ENCODE results near the gene PPM1M. TPM values are rescaled to one million over a fixed set of nuclear protein-coding genes. Genes with fewer than 3 reads are reported as not detected.

PPM1M gene
- total RNA-seq, 1 experiment from 2014 or later = 16.2 TPM

DNA sequence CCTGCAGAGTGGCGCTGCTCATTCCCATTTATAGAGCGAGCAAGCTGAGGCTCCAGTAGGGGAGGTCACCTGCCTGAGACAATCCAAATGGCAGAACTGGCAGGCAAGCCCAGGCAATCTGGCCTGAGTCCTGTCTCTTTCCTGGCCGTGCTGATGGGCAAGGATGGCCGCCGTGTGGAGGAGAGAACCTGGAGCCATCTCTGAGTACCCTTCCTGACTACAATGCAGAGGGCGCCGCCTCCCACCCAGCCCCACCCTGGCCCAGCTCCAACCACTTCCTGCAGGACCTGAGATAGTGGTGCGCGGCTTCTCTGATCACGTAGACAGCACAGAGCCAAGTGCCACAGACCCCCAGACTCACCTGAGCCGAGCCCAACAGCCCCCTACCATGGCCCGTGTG is 27.1 kb upstream of the PPM1M start:
- Histone ChIP-seq H4K20me1 (ENCODE audit: insufficient read depth) (no peaks in the 10 kb centered on the region), H3K36me3 (ENCODE audit: low read depth) (peaks cover 10% of the 10 kb centered on the region; the same call in 1 of the 2 replicates), H3K4me3 (peak overlapping the region; percentile 43), H3K4me2 (peak overlapping the region; percentile 69), H3F3A (ENCODE audit: insufficient read depth, low read depth) (peaks cover 43% of the 10 kb centered on the region), H3K9me2 (ENCODE audit: insufficient read depth) (no peaks in the 10 kb centered on the region), H3K27ac (peak overlapping the region; percentile 97), H2AFZ (no peak overlapping the region), H3K4me1 (replicated peaks; ENCODE audit: insufficient read depth) (peaks cover 66% of the 10 kb centered on the region), H3K27me3 (ENCODE audit: insufficient read depth, low read depth) (no peaks in the 10 kb centered on the region), H3K79me2 (ENCODE audit: low read depth) (no peaks in the 10 kb centered on the region; the same call in 1 of the 2 replicates), H3K9me3 (ENCODE audit: insufficient read depth, low read depth) (no peaks in the 10 kb centered on the region)
- ChIA-PET CTCF (interaction anchor here (0.9 to 1.5 kb wide), 4 partner anchors 63 to 222 kb away, joined by 3 to 16 read pairs (median 4); no protein-coding TSS in a partner anchor), POLR2A (ENCODE audit: unreplicated experiment) (interaction anchor here (0.6 to 0.7 kb wide), 3 partner anchors 180 to 480 kb away, joined by 3 to 9 read pairs (median 3); partner anchors contain the start of gene RRP9)
- TF ChIP-seq, protein P1, sequence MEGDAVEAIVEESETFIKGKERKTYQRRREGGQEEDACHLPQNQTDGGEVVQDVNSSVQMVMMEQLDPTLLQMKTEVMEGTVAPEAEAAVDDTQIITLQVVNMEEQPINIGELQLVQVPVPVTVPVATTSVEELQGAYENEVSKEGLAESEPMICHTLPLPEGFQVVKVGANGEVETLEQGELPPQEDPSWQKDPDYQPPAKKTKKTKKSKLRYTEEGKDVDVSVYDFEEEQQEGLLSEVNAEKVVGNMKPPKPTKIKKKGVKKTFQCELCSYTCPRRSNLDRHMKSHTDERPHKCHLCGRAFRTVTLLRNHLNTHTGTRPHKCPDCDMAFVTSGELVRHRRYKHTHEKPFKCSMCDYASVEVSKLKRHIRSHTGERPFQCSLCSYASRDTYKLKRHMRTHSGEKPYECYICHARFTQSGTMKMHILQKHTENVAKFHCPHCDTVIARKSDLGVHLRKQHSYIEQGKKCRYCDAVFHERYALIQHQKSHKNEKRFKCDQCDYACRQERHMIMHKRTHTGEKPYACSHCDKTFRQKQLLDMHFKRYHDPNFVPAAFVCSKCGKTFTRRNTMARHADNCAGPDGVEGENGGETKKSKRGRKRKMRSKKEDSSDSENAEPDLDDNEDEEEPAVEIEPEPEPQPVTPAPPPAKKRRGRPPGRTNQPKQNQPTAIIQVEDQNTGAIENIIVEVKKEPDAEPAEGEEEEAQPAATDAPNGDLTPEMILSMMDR (conservative IDR thresholded peaks at IDR 0.05) = no peak
- TF ChIP-seq EZH2 (IDR thresholded peaks at IDR 0.05; ENCODE audit: low read depth) = no peak
- no TSS peak for BruUV-seq (replicated peaks)
- DNase-seq = no peak
- intact Hi-C loops (cut with micrococcal nuclease; ENCODE audit: unreplicated experiment) = loop anchor here (5.0 kb wide), 3 partner anchors 69 to 234 kb away; partner anchors contain the start of genes GLYCTK and TNNC1

DNA sequence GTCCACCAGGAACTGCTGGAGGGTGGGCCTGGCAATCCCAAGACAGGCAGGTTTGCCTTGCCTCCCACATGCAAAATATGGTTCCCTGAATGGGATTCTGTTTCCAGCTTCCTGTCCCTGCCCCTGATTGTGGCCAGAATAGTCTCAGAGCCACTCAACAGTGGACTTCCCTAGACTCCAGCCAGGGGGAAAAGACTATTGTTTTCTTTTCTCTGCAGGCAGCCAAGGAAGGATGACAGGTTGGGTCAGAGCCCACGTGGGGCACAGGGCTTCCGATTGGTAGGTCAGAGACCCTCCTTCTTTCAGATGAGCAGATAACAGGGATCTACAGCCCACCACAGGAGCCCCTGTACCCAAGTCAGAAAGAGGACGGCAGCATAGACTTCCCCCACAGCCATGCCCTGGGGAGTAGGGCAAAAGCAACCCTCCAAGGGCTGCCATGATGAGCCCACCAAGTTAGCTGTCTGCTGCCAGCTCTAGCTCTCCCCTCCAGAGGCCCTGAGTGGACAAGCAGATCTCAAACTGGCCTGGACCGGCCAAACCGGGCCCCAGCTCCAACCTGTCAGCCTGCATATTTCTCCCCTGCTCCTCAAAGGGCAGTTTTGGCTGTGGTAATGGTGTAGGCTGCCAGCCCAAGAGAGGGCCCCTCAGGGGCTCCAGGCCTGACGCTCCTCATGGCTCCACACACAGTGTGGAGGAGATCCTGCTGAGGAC is 26.5 kb upstream of the PPM1M start:
- Histone ChIP-seq H3F3A (ENCODE audit: insufficient read depth, low read depth) (peaks cover 43% of the 10 kb centered on the region), H3K79me2 (ENCODE audit: low read depth) (no peaks in the 10 kb centered on the region; the same call in 1 of the 2 replicates), H3K27ac (peak overlapping the region; percentile 97), H3K4me1 (replicated peaks; ENCODE audit: insufficient read depth) (peaks cover 66% of the 10 kb centered on the region), H2AFZ (no peak overlapping the region), H4K20me1 (ENCODE audit: insufficient read depth) (no peaks in the 10 kb centered on the region), H3K27me3 (ENCODE audit: insufficient read depth, low read depth) (no peaks in the 10 kb centered on the region), H3K4me2 (peak overlapping the region; percentile 69), H3K36me3 (ENCODE audit: low read depth) (peaks cover 5% of the 10 kb centered on the region; the same call in 1 of the 2 replicates), H3K9me2 (ENCODE audit: insufficient read depth) (no peaks in the 10 kb centered on the region), H3K9me3 (ENCODE audit: insufficient read depth, low read depth) (no peaks in the 10 kb centered on the region), H3K4me3 (peak overlapping the region; percentile 43)
- intact Hi-C loops (cut with micrococcal nuclease; ENCODE audit: unreplicated experiment) = loop anchor here (5.0 kb wide), 3 partner anchors 68 to 233 kb away; partner anchors contain the start of genes GLYCTK and TNNC1
- POLR2A ChIA-PET (ENCODE audit: unreplicated experiment) = interaction anchor here (0.7 kb wide), 4 partner anchors 18 to 719 kb away, joined by 3 to 20 read pairs (median 4); partner anchors contain the start of genes GLYCTK and RRP9
- no TSS peak for BruUV-seq (replicated peaks)
- peak; percentile 85 to 90 for DNase-seq
- TF ChIP-seq, protein P1 (conservative IDR thresholded peaks at IDR 0.05) = no peak
- TF ChIP-seq EZH2 (IDR thresholded peaks at IDR 0.05; ENCODE audit: low read depth) = no peak
- CTCF ChIA-PET = interaction anchor here (0.6 to 1.5 kb wide), 7 partner anchors 18 to 891 kb away, joined by 3 to 16 read pairs (median 4); no protein-coding TSS in a partner anchor

DNA sequence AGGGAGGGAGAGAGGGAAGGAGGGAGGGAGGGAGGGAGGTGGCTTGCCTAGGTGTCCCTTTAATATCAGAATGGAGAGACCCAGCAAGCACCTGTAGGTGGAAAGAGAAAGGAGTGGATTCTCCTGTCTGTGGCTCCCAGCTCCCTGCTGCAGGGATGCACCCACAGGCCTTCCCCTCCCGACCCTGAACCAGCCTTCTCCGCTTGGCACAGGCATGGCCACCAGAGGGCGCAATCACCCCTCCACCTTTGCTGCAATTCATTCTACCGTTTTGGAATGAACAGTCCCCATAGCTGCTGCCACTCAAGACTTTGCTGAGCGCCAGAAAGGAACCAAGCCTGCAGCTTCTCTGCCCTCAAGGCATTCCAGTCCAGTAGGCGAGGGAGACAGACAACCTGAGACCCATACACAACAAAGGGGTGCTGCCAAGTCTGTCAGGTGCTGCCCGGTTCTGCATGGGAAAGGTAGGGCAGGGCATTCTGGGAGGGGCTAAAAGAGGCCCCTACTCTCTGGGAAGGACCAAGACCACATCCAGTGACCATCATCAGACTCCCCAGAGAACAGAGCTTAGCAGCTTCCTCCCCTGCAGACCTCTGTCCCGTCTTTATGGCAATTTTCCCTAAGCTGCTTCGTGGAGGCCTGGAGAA is 25.1 kb upstream of the PPM1M start:
- H3F3A ChIP-seq (ENCODE audit: insufficient read depth, low read depth) = peaks cover 43% of the 10 kb centered on the region
- intact Hi-C loops (cut with micrococcal nuclease; ENCODE audit: unreplicated experiment) = loop anchor here (1.0 kb wide), 1 partner anchor 119 kb away; no protein-coding TSS in a partner anchor
- DNase-seq = peak; percentile 67 to 87
- no peak overlapping the region for H3K27ac ChIP-seq
- H4K20me1 ChIP-seq (ENCODE audit: insufficient read depth) = no peaks in the 10 kb centered on the region
- ChIA-PET POLR2A (ENCODE audit: unreplicated experiment) (interaction anchor here (0.6 kb wide), 2 partner anchors 67 to 148 kb away, joined by 4 read pairs; no protein-coding TSS in a partner anchor), CTCF (interaction anchor here (0.6 to 1.4 kb wide), 11 partner anchors 14 to 279 kb away, joined by 3 to 19 read pairs (median 5); partner anchors contain the start of genes PARP3, RRP9 and TWF2)
- H2AFZ ChIP-seq = no peak overlapping the region
- H3K36me3 ChIP-seq (ENCODE audit: low read depth) = no peaks in the 10 kb centered on the region; the same call in 1 of the 2 replicates
- BruUV-seq (replicated peaks) = no TSS peak
- peak overlapping the region; percentile 69; the same call in 1 of the 2 replicates for H3K4me2 ChIP-seq
- TF ChIP-seq EZH2 (IDR thresholded peaks at IDR 0.05; ENCODE audit: low read depth) = no peak
- TF ChIP-seq, protein P1 (conservative IDR thresholded peaks at IDR 0.05) = peak; percentile 85
- no peak overlapping the region for H3K4me3 ChIP-seq
- peaks cover 53% of the 10 kb centered on the region for H3K4me1 ChIP-seq (replicated peaks; ENCODE audit: insufficient read depth)
- no peaks in the 10 kb centered on the region for H3K9me3 ChIP-seq (ENCODE audit: insufficient read depth, low read depth)
- H3K27me3 ChIP-seq (ENCODE audit: insufficient read depth, low read depth) = no peaks in the 10 kb centered on the region
- no peaks in the 10 kb centered on the region for H3K79me2 ChIP-seq (ENCODE audit: low read depth)
- H3K9me2 ChIP-seq (ENCODE audit: insufficient read depth) = no peaks in the 10 kb centered on the region
